Stimulated activated CD4-positive, alpha-beta T cell treated with anti-CD3 and anti-CD28 coated beads, Interleukin-4, amount 100 ng/mL, for 24 hours (primary cell): Measurements from ENCODE around the gene MFAP2.
"Not testable (repeated sequence)": the region's sequence is repeated elsewhere in the genome, so short reads cannot be mapped to it uniquely, and the experiment has no call there.

Source experiments
- DNase-seq: peaks from one replicate; pipeline ENCODE4 v3.0.0-alpha.2; 2020

MFAP2 gene

GRCh38 chr1:16958475-16958874 lies 21.9 kb downstream of the MFAP2 start:
- no peak for DNase-seq

GRCh38 chr1:16957731-16958130 lies 22.7 kb downstream of the MFAP2 start:
- no peak for DNase-seq

- no peak for DNase-seq
Observed at GRCh38 chr1:16956775-16957174, 23.6 kb downstream of the MFAP2 start.

- no peak for DNase-seq
Observed at GRCh38 chr1:16955186-16955585, 25.2 kb downstream of the MFAP2 start.

- no peak for DNase-seq
Observed at GRCh38 chr1:16954579-16954978, 25.8 kb downstream of the MFAP2 start.

- DNase-seq: not testable (repeated sequence)
Observed at GRCh38 chr1:16952376-16952775, 28.0 kb downstream of the MFAP2 start.

GRCh38 chr1:16949026-16949425 lies 31.4 kb downstream of the MFAP2 start:
- not testable (repeated sequence) for DNase-seq

- not testable (repeated sequence) for DNase-seq
Observed at GRCh38 chr1:16948282-16948891, 32.0 kb downstream of the MFAP2 start.

GRCh38 chr1:16946646-16947045 lies 33.8 kb downstream of the MFAP2 start:
- DNase-seq: no peak

GRCh38 chr1:16946185-16946584 lies 34.2 kb downstream of the MFAP2 start:
- DNase-seq: not testable (repeated sequence)

GRCh38 chr1:16945512-16945911 lies 34.9 kb downstream of the MFAP2 start:
- not testable (repeated sequence) for DNase-seq

- DNase-seq: no peak
Observed at GRCh38 chr1:16944038-16944437, 36.4 kb downstream of the MFAP2 start.

GRCh38 chr1:16939386-16940180 lies 40.8 kb downstream of the MFAP2 start:
- DNase-seq: not testable (repeated sequence)

- DNase-seq: no peak
Observed at GRCh38 chr1:16938351-16939321, 41.8 kb downstream of the MFAP2 start.

GRCh38 chr1:16936580-16936979 lies 43.8 kb downstream of the MFAP2 start:
- not testable (repeated sequence) for DNase-seq

GRCh38 chr1:16933945-16934344 lies 46.5 kb downstream of the MFAP2 start:
- not testable (repeated sequence) for DNase-seq

- DNase-seq: not testable (repeated sequence)
Observed at GRCh38 chr1:16931206-16931934, 49.0 kb downstream of the MFAP2 start.

- DNase-seq: not testable (repeated sequence)
Observed at GRCh38 chr1:16929146-16930041, 51.0 kb downstream of the MFAP2 start.

- DNase-seq: no peak
Observed at GRCh38 chr1:16927711-16928485, 52.5 kb downstream of the MFAP2 start.

GRCh38 chr1:16927256-16927655 lies 53.2 kb downstream of the MFAP2 start:
- no peak for DNase-seq
